Right hindlimb (tissue), 1 donor: Measurements from ENCODE around the gene AGRN.
"Not testable (repeated sequence)": the region's sequence is repeated elsewhere in the genome, so short reads cannot be mapped to it uniquely, and the experiment has no call there.

Experiments
- DNase-seq: peaks from one replicate; pipeline ENCODE4 v3.0.0-alpha.2; 2018

The AGRN gene

GRCh38 chr1:1020000-1020404 lies at the start of gene AGRN:
TSS of gene AGRN (plus strand) at chr1:1020120. CDS start at chr1:1020173, 53 bp downstream.
- no peak for DNase-seq

- DNase-seq = peak; percentile 17
Measured at GRCh38 chr1:970242-970972, 49.5 kb upstream of the AGRN start.

- peak; percentile 12 for DNase-seq
Measured at GRCh38 chr1:970973-971730, 48.8 kb upstream of the AGRN start.

- DNase-seq = peak; percentile 16
Measured at GRCh38 chr1:971751-972506, 48.0 kb upstream of the AGRN start.

GRCh38 chr1:972726-973458 lies 47.0 kb upstream of the AGRN start:
- no peak for DNase-seq

- DNase-seq = peak; percentile 16
Measured at GRCh38 chr1:973459-974292, 46.2 kb upstream of the AGRN start.

GRCh38 chr1:974293-974640 lies 45.7 kb upstream of the AGRN start:
- DNase-seq = peak; percentile 11

GRCh38 chr1:974687-975328 lies 45.1 kb upstream of the AGRN start:
- DNase-seq = peak; percentile 15

GRCh38 chr1:975365-975764 lies 44.6 kb upstream of the AGRN start:
- DNase-seq = peak; percentile 20

- DNase-seq = peak; percentile 64
Measured at GRCh38 chr1:975896-976683, 43.8 kb upstream of the AGRN start.

GRCh38 chr1:976791-977190 lies 43.1 kb upstream of the AGRN start:
- not testable (repeated sequence) for DNase-seq

- DNase-seq = peak; percentile 17
Measured at GRCh38 chr1:978069-978834, 41.7 kb upstream of the AGRN start.

GRCh38 chr1:978835-979743 lies 40.8 kb upstream of the AGRN start:
- peak; percentile 19 for DNase-seq

GRCh38 chr1:979744-980072 lies 40.2 kb upstream of the AGRN start:
- DNase-seq = no peak

GRCh38 chr1:980137-980571 lies 39.8 kb upstream of the AGRN start:
- peak; percentile 15 for DNase-seq

- DNase-seq = peak; percentile 28
Measured at GRCh38 chr1:980602-981395, 39.1 kb upstream of the AGRN start.

- no peak for DNase-seq
Measured at GRCh38 chr1:981491-981954, 38.4 kb upstream of the AGRN start.
